Measurements from ENCODE around the gene TMEM151B. TPM values are rescaled to one million over a fixed set of nuclear protein-coding genes. Genes with fewer than 3 reads are reported as not detected.
A peak's percentile ranks its signal among the peaks of the same experiment; 100 is the strongest.

The TMEM151B gene
- total and polyA plus RNA-seq, 10 of the 15 experiments (the other 5 are each of a cell fraction or from before 2014, with no cell fraction given) = 0.01 to 0.19 (median 0.05) TPM; not detected in 6

GRCh38 chr6:44246663-44247337, 23.4 kb upstream of the TMEM151B start, which contains the start of gene HSP90AB1:
Gene HSP90AB1, plus strand, starts transcription at chr6:44247101. Its CDS starts 1,529 bp downstream, at chr6:44248630.
- intact Hi-C loops (cut with micrococcal nuclease; ENCODE audit: unreplicated experiment) = loop anchor here (1.0 kb wide), 1 partner anchor 25 kb away; no protein-coding TSS in a partner anchor
- peaks cover 53% of the 10 kb centered on the region for H3K79me2 ChIP-seq (ENCODE audit: control insufficient read depth, insufficient read depth, low read length)
- H2AFZ ChIP-seq (ENCODE audit: control insufficient read depth, low read depth, low read length) = peak within 1 kb of the TSS; percentile 92
- TF ChIP-seq IRF4 (IDR thresholded peaks at IDR 0.05; ENCODE audit: low read depth, low read length) (peak; percentile 44), RELA (IDR thresholded peaks at IDR 0.05; ENCODE audit: borderline replicate concordance, partially characterized antibody) (peak; percentile 50), YY1 (IDR thresholded peaks at IDR 0.05; ENCODE audit: low read depth, low read length) (peak; percentile 65; the same call in 1 of the 2 replicates), IRF3 (IDR thresholded peaks at IDR 0.05) (no peak), SMARCA5 (IDR thresholded peaks at IDR 0.05) (peak; percentile 66), BHLHE40 (IDR thresholded peaks at IDR 0.05; ENCODE audit: borderline replicate concordance in 1 of 2, low read depth in 2 of 2, low read length in 1 of 2) (peak; percentile 84 to 91), SPI1 (IDR thresholded peaks at IDR 0.05; ENCODE audit: borderline replicate concordance, insufficient read depth, low read depth, low read length) (0 out of 2 replicates have a peak, but pooled peaks have one; percentile 7), RELB (IDR thresholded peaks at IDR 0.05; ENCODE audit: low read depth) (peak; percentile 88), MYC (IDR thresholded peaks at IDR 0.05; ENCODE audit: insufficient read depth, insufficient read length, insufficient replicate concordance, low read length, severe bottlenecking) (peak; percentile 9), ATF7 (IDR thresholded peaks at IDR 0.05; ENCODE audit: low read depth) (peak; percentile 98), POLR2A (IDR thresholded peaks at IDR 0.05; ENCODE audit: low read depth, low read length) (peak; percentile 99), NFXL1 (IDR thresholded peaks at IDR 0.05; ENCODE audit: borderline replicate concordance) (no peak), CBX5 (IDR thresholded peaks at IDR 0.05; ENCODE audit: low read depth) (0 out of 2 replicates have a peak, but pooled peaks have one; percentile 47), NBN (IDR thresholded peaks at IDR 0.05) (peak; percentile 98), E2F8 (IDR thresholded peaks at IDR 0.05; ENCODE audit: low read depth, partially characterized antibody) (peak; percentile 81), POU2F2 (IDR thresholded peaks at IDR 0.05; ENCODE audit: borderline replicate concordance, low read depth, low read length) (peak; percentile 99), HDGF (IDR thresholded peaks at IDR 0.05) (no peak)

More at GRCh38 chr6:44246663-44247337, 23.4 kb upstream of the TMEM151B start, which contains the start of gene HSP90AB1:
- POLR2A ChIA-PET = interaction anchor here (1.4 to 6.3 kb wide), 8 partner anchors 9 to 123 kb away, joined by 3 to 131 read pairs (median 5); partner anchors contain the start of genes MRPL14, SLC29A1, SLC35B2 and TMEM63B
- Histone ChIP-seq H3K4me2 (ENCODE audit: control insufficient read depth, insufficient read depth) (peak within 1 kb of the TSS; percentile 82), H3K27me3 (replicated peaks in 1 of 2; ENCODE audit: control insufficient read depth in 2 of 2, insufficient read depth in 2 of 2, low read length in 1 of 2) (no peaks in the 10 kb centered on the region), H3K4me3 (peak within 1 kb of the TSS; percentile 95), H3K36me3 (ENCODE audit: control insufficient read depth in 2 of 2, insufficient read depth in 2 of 2, low read length in 1 of 2) (peaks cover 16 to 29% of the 10 kb centered on the region in 2 experiments), H3K9me3 (replicated peaks; ENCODE audit: control insufficient read depth, insufficient read depth, low read length) (no peaks in the 10 kb centered on the region), H3K27ac (ENCODE audit: control insufficient read depth, insufficient read depth) (peak within 1 kb of the TSS; percentile 96), H3K9ac (ENCODE audit: control insufficient read depth, insufficient read depth, low read length) (peak within 1 kb of the TSS; percentile 100), H3K4me1 (ENCODE audit: control insufficient read depth, insufficient read depth, low read length) (peaks cover 7% of the 10 kb centered on the region; the same call in 1 of the 2 replicates), H4K20me1 (ENCODE audit: control insufficient read depth, insufficient read depth) (peaks cover 11% of the 10 kb centered on the region; the same call in 1 of the 2 replicates)
- ATAC-seq (peak; percentile 84), DNase-seq (ENCODE audit: low read depth, low spot score) (peak; percentile 96), FAIRE-seq (peak; percentile 96)
- RAD21 ChIA-PET (ENCODE audit: unreplicated experiment) = interaction anchor here (1.1 to 3.6 kb wide), 10 partner anchors 10 to 139 kb away, joined by 3 to 28 read pairs (median 6); partner anchors contain the start of genes SLC29A1 and SLC35B2
- CTCF ChIA-PET = interaction anchor here (0.7 to 7.7 kb wide), 13 partner anchors 9 to 149 kb away, joined by 3 to 39 read pairs (median 6); partner anchors contain the start of genes AARS2, SLC29A1 and SLC35B2
- 1% methylated on average over 34 of the region's 34 CpGs for WGBS (ENCODE audit: insufficient coverage, insufficient replicate concordance, low lambda C conversion rate, missing lambda C conversion rate)
- BruUV-seq (replicated peaks) = no TSS peak
- in situ Hi-C loops (cut with MboI) = no loop called here
- SMC1A ChIA-PET (ENCODE audit: uncharacterized antibody, unreplicated experiment) = interaction anchor here (0.6 to 4.2 kb wide), 7 partner anchors 9 to 126 kb away, joined by 3 to 25 read pairs (median 3); partner anchors contain the start of gene SLC35B2

Measured in GM12878 (cell line).